GM21825 (cell line): ENCODE data around the gene PYROXD2.

Source experiments
- ATAC-seq: cut with Tn5 transposase; IDR thresholded peaks from one replicate; pipeline ENCODE4 v1.9.1; 2021; ENCODE audit warnings: mild to moderate bottlenecking, moderate library complexity; ENCODE audit not compliant: unreplicated experiment

Gene PYROXD2

GRCh38 chr10:98416606-98417388 lies 1.8 kb upstream of the PYROXD2 start:
- ATAC-seq = no peak

- no peak for ATAC-seq
These were observed 743 bp upstream of the PYROXD2 start for GRCh38 chr10:98415731-98416119.

GRCh38 chr10:98414578-98414931 lies 427 bp downstream of the PYROXD2 start:
- ATAC-seq = no peak

GRCh38 chr10:98411768-98412167 lies 3.2 kb downstream of the PYROXD2 start:
- no peak for ATAC-seq

- no peak for ATAC-seq
These were observed 3.8 kb downstream of the PYROXD2 start for GRCh38 chr10:98411166-98411565.

GRCh38 chr10:98410759-98411158 lies 4.2 kb downstream of the PYROXD2 start:
- no peak for ATAC-seq

- no peak for ATAC-seq
These were observed 4.7 kb downstream of the PYROXD2 start for GRCh38 chr10:98410135-98410743.

GRCh38 chr10:98408799-98409198 lies 6.2 kb downstream of the PYROXD2 start:
- ATAC-seq = no peak

GRCh38 chr10:98407744-98408241 lies 7.2 kb downstream of the PYROXD2 start:
- ATAC-seq = no peak

GRCh38 chr10:98407017-98407743 lies 7.8 kb downstream of the PYROXD2 start:
- ATAC-seq = no peak

GRCh38 chr10:98405422-98405821 lies 9.6 kb downstream of the PYROXD2 start:
- ATAC-seq = no peak

GRCh38 chr10:98404571-98405359 lies 10.2 kb downstream of the PYROXD2 start:
- peak; percentile 59 for ATAC-seq

- no peak for ATAC-seq
These were observed 11.0 kb downstream of the PYROXD2 start for GRCh38 chr10:98403812-98404504.

GRCh38 chr10:98402931-98403718 lies 11.9 kb downstream of the PYROXD2 start:
- no peak for ATAC-seq

- ATAC-seq = no peak
These were observed 12.5 kb downstream of the PYROXD2 start for GRCh38 chr10:98402478-98402877.

GRCh38 chr10:98400482-98400881 lies 14.5 kb downstream of the PYROXD2 start:
- no peak for ATAC-seq

- no peak for ATAC-seq
These were observed 15.2 kb downstream of the PYROXD2 start for GRCh38 chr10:98399784-98400183.

GRCh38 chr10:98397089-98397600 lies 17.8 kb downstream of the PYROXD2 start:
- no peak for ATAC-seq
